GM21528 (cell line): ENCODE results near the gene C1orf105.
"Not testable (repeated sequence)": the region's sequence is repeated elsewhere in the genome, so short reads cannot be mapped to it uniquely, and the experiment has no call there.

Source experiments
- ATAC-seq: cut with Tn5 transposase; IDR thresholded peaks from one replicate; pipeline ENCODE4 v1.9.1; 2021; ENCODE audit warnings: mild to moderate bottlenecking, moderate library complexity; ENCODE audit not compliant: unreplicated experiment, low FRiP score

The C1orf105 gene, protein sequence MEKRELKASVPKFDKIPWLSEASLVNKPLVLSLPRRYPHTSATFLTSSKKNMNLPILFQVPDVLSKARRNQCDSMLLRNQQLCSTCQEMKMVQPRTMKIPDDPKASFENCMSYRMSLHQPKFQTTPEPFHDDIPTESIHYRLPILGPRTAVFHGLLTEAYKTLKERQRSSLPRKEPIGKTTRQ

DNA sequence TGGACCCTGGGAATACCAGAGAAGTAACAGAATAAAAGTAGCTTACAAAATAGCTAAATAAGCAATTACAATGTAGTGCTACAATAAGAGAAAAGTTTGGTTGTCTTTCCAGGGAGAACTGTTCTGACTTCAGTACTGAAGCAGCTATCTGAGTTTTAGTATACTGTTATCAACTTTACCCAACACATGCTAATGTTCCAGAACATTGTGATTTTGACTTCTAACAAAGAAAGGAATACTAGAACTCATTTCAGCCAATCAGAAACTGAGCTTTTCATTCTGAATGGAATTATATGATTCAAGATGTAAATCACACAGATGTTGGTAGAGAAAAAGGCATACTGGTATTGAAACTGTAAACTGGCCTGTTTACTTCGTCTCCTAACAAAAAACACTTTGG is at the start of gene C1orf105:
Gene C1orf105, plus strand, starts transcription at position 301 of the 400 bp plus-strand sequence. CDS start 201 bp downstream, outside the sequence.
- no peak for ATAC-seq

DNA sequence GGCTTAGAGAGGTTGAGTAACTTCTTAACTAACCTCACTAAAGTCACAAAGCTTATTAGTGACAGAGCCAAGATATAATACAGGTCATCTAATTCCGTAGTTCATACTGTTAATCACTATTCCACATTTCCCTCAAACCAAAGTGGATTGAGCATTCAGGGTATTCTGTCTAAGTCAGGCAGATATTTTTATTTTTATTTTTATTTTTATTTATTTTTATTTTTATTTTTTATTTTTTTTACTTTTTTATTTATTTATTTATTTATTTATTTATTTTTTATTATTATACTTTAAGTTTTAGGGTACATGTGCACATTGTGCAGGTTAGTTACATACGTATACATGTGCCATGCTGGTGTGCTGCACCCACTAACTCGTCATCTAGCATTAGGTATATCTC is 48.8 kb upstream of the C1orf105 start:
- not testable (repeated sequence) for ATAC-seq

- no peak for ATAC-seq
Measured at GRCh38 chr1:172373864-172374263, 46.6 kb upstream of the C1orf105 start.

DNA sequence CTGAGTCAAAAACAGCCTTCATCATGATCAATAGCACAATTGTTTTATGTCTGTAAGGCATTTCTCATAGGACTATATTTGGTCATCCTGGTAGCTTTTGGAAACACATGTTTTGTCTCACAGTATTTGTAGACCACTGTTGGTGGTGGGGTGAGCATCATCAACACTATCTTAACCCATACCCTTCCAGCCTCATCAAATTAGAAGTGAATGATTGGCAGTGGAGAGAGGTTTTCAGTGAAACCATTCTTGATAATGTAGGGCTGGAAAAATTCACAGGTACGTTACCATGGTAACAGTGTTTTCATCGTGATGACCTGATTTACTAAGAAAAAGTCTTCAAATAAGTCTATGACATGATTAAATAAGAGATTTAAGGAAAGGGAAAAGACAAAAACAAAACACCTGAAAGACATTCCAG is 45.3 kb upstream of the C1orf105 start:
- ATAC-seq, result no peak

DNA sequence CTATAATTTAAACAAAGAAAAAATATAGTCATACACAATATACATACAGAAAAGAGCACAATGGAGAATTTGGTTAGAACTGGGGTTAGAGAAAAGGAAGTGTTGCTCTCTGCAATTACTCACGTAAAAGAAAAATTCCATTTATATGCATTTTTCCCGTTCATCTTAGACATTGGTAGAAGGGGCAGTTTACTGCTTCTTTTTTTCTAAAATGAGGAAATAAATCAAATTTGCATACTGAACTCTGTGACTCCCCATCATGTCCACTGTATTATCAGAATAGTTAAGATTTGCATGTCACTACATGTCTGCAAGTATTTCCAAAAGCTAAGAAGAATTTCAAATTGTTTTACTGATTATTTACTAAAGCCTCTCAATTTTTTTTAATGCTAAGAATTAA is 44.1 kb upstream of the C1orf105 start:
- no peak for ATAC-seq

DNA sequence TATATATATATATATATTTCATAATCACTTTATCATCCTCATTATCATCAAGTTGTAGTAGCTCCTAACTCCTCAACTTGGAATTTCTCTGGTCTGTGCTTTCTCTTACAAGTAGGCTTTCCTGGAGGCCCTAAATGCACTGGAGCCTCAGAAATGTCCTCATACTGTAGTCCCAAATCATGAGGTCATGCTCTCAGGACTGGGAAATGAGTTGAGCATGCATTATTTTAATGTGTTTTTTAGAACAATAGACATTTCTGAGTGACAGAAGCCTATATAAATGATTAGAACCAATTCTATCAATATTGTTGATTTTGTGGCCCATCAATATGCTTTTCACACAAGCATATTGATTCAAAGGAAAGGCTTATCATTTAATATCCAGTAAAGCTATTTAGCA is 42.9 kb upstream of the C1orf105 start:
- ATAC-seq, result no peak

GRCh38 chr1:172378109-172378760 is 42.2 kb upstream of the C1orf105 start:
- no peak for ATAC-seq

GRCh38 chr1:172380441-172381244 is 39.8 kb upstream of the C1orf105 start:
- ATAC-seq, result peak; percentile 89

- no peak for ATAC-seq
Measured at GRCh38 chr1:172381946-172382345, 38.5 kb upstream of the C1orf105 start.

DNA sequence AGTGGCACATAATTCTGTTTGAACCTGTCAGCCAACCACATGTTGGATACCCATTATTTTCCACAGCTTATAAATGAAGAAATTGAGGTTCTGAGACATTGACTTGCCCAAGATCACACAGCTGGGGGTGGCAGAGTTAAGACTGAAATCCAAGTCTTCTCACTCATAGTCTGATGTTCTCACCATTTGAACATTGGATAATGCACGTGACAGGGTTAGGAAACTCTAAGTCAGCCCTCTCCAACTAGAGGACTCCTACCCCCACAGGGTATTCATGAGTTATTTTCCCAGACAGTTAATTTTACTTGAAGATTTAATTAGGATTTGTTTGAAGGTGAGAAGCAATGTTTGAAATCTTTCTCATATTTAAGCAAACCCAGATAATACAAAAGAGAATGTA is 38.1 kb upstream of the C1orf105 start:
- ATAC-seq, result no peak

DNA sequence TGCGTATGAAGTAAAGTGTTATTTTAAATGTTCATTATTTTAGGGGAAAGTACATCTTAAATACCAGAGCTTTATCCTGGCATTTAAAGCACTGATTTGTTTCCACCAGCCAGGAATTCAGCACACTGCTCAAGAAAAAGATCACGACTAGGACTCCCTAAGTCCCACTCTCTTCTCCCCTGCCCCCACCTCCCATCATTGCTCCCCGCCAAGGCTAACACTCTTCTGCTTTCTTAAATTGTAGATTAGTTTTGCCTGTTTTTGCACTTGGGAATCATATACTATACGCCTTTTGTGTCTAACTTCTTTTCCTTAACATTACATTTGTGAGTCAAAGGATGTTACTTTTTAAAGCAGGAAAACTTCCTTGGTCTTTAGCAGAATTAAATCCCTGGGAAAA is 37.5 kb upstream of the C1orf105 start:
- ATAC-seq, result no peak

DNA sequence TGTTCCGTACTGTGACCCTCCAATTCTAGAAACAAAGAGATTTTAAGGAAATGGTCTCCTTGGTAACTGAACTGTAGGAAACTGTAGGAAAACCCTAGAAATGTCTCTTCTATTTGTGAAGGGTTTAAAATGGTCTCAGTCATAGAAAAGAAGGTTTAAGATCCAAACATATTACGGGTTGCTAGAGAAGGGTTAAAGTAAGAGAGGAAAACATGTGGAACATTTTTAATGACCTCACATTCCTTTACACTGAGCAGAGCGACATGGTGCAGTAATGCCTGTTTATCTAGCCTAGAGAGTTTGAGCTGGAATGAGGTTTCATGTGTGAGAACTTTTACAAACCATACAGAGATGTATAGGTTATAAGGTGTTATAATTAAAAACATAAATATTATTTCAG is 36.9 kb upstream of the C1orf105 start:
- no peak for ATAC-seq

DNA sequence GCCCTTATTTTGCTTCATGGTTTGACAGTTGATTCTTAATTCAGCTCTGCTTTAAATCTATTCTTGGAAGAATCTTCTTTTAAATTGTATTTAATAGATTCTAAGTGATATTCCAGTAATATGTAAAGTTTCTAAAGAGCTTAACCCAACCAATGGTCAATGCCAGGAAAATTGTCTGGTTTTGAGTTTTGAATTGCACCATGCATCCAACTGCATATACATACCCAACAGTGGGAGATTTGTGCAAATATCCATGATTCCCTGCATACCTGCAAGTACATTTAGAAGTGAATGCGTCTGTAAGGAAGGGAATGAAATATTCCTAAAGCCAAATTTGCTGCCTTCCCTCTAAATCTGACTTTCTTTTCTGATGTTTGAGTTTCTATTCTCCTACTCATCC is 35.8 kb upstream of the C1orf105 start:
- no peak for ATAC-seq

- no peak for ATAC-seq
Measured at GRCh38 chr1:172386046-172386445, 34.4 kb upstream of the C1orf105 start.

DNA sequence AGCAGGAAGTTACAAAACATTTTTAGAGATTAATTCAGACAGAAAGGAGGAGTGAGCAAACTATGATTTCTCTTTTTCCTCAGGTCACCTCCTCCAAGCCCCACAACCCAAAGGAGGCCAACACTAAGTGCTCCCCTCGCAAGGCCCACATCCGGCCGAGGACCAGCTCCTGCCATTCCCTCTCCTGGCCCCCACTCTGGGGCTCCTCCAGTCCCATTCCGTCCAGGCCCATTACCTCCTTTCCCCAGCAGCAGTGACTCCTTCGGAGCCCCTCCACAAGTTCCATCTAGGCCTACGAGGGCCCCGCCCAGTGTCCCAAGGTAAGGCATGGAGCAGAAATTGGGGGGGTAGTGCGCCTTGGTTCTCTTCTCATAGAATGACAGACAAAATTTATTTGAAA is 32.0 kb upstream of the C1orf105 start:
- ATAC-seq, result no peak

DNA sequence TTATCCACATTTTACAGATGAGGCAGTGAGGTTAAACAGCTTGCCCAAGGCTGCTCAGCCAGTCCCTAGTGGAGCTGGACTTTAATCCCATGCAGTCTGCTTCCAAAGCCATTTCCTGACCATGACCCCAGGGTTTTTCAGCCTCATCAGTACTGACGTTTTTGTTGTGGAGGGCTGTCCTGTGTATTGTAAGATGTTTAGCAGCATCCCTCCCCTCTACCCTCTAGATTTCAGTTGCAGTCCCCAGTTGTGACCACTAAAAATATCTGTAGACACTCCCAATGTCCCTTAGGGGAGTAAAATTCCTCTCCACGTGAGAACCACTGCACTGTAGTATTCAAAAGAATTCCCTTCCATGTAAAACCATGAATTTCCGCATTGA is 30.2 kb upstream of the C1orf105 start:
- ATAC-seq, result peak; percentile 11

GRCh38 chr1:172390683-172391551 is 29.6 kb upstream of the C1orf105 start:
- peak; percentile 65 for ATAC-seq

GRCh38 chr1:172391976-172392375 is 28.5 kb upstream of the C1orf105 start:
- ATAC-seq, result no peak

GRCh38 chr1:172393354-172393753 is 27.1 kb upstream of the C1orf105 start:
- no peak for ATAC-seq

DNA sequence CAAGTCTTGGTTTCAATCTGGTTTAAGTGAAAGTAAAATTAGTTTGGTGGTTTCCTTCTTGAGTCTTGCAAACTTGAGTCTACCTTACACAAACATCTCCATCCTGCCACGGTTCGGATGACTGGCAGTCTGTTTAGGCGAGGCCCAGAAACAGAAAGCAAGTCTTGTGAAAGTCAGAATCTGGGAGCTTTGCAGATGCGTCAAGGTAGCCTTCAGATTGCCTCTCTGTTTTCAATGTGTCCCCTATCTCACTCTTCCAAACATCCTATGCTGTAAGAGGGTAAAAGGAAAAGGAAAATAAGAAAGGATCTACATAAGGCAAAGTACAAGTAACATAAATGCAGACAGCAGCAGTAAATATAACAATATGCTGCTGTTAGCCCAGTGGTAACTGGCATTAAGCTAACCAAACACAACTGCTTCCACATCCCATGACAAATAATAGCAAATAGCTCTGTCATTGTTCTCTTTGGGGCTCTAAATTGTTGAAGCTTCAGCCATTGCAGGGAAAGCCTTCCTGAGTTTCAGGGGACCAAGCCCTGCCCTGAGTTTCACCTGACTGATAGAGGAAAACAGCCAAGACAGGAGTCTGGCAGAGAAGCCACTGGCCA is 26.2 kb upstream of the C1orf105 start:
- ATAC-seq, result peak; percentile 79
